ENCODE results near the gene PIP4K2B. TPM values are rescaled to one million over a fixed set of nuclear protein-coding genes. Genes with fewer than 3 reads are reported as not detected.

PIP4K2B gene
- 17.8 TPM for total RNA-seq

DNA sequence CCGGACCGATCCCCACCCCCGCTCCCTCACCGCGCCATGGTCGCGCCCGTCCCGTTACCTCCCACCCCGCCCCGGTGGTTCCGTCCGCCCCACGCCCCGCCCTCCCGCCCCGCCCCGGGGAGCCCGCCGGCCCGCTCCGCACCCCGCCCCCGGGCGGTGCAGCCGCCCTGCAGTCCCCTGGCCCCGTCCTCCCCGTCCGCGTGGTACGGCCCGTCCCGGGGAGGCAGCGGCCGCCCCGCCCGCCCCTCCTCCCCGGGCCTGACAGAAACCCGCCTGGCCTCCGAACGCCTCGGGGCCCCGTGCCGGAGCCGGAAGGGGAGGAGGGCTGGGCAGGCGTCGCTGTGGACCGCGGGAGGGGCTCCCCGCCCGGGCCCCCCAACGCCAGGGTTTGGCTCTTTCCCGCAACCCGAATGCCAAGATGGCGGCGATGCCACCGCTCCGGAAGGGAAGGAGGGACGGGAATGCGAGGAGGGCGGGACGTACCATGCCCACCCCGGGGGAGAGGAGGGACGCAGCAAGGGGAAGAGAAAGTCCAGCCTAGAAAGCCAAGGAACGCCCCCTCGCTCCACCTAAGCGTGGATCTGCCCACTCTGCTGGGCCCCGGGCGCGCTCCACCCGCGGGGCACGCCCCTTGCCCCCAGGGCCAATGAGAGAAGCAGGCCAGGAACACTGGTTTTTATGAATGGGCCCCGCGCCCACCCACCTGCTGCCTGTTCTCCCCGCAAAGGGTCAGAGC is at the start of gene PIP4K2B:
Gene PIP4K2B, minus strand, starts transcription at position 56 of the 736 bp plus-strand sequence. CDS start 132 bp downstream, outside the sequence.
- Histone ChIP-seq H3K9me3 (ENCODE audit: low read depth, low read length) (no peaks in the 10 kb centered on the region), H3K4me1 (ENCODE audit: insufficient read depth, low read length) (peaks cover 27% of the 10 kb centered on the region), H3K27me3 (ENCODE audit: insufficient read depth, low read length) (no peaks in the 10 kb centered on the region), H3K4me3 (ENCODE audit: low read length) (peak within 1 kb of the TSS; percentile 76)

DNA sequence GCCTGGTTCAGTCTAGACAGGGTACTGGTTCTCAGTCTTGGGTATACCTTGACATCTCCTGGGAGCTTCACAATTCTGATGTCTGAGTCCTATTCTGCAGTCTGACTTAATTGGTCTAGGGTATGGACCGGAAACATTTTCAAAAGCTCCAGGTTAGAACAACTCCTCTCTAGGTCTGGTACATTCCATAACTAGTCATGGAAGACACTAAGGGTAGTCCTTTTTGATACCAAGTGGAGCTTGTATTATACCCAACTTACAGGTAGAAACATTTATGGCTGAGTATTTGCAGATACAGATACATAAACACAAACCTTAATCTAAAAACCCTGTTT is 49.2 kb upstream of the PIP4K2B start:
- Histone ChIP-seq H3K4me3 (ENCODE audit: low read length) (no peak overlapping the region), H3K4me1 (ENCODE audit: insufficient read depth, low read length) (peaks cover 29% of the 10 kb centered on the region), H3K9me3 (ENCODE audit: low read depth, low read length) (no peaks in the 10 kb centered on the region), H3K27me3 (ENCODE audit: insufficient read depth, low read length) (no peaks in the 10 kb centered on the region)

DNA sequence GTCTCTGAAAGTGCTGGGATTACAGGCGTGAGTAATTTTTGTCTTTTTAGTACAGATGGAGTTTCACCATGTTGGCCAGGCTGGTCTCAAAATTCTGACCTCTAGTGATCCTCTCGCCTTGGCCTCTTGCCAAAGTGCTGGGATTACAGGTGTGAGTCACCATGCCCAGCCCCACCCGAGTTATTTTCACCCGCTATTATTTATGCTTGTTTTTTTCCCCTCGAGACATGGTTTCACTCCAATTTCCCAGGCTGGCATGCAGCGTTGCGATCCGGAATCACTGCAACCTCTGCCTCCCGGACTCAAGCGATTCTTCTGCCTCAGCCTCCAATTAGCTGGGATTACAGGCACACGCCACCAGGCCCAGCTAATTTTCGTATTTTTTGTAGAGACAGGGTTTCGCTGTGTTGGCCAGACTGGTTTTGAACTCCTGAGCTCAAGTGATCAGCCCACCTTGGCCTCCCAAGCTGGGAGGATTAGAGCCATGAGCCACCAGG is 45.0 kb upstream of the PIP4K2B start:
- H3K4me3 ChIP-seq (ENCODE audit: low read length): no peak overlapping the region
- H3K4me1 ChIP-seq (ENCODE audit: insufficient read depth, low read length): no peaks in the 10 kb centered on the region
- H3K9me3 ChIP-seq (ENCODE audit: low read depth, low read length): no peaks in the 10 kb centered on the region
- no peaks in the 10 kb centered on the region for H3K27me3 ChIP-seq (ENCODE audit: insufficient read depth, low read length)

DNA sequence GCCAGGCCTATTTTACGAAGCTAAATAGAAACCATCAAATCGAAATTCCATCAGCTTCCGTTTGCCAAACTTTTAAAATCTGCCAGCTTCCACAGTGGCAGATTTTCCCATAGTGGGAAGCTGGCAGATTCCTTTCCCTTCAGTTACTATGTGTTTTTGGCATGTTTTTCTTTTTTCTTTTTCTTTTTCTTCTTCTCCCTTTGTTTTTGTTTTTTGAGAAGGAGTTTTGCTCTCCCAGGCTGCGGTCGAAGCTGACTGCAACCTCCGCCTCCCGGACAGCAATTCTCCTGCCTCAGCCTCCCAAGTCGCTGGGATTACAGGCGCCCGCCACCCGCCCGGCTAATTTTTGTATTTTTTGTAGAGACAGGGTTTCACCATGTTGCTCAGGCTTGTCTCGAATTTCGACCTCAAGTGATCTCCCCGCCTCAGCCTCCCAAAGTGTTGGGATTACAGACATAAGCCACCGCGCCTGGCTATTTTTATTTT is 26.4 kb upstream of the PIP4K2B start:
- no peaks in the 10 kb centered on the region for H3K9me3 ChIP-seq (ENCODE audit: low read depth, low read length)
- H3K4me3 ChIP-seq (ENCODE audit: low read length): peak overlapping the region; percentile 62
- no peaks in the 10 kb centered on the region for H3K27me3 ChIP-seq (ENCODE audit: insufficient read depth, low read length)
- peaks cover 22% of the 10 kb centered on the region for H3K4me1 ChIP-seq (ENCODE audit: insufficient read depth, low read length)

DNA sequence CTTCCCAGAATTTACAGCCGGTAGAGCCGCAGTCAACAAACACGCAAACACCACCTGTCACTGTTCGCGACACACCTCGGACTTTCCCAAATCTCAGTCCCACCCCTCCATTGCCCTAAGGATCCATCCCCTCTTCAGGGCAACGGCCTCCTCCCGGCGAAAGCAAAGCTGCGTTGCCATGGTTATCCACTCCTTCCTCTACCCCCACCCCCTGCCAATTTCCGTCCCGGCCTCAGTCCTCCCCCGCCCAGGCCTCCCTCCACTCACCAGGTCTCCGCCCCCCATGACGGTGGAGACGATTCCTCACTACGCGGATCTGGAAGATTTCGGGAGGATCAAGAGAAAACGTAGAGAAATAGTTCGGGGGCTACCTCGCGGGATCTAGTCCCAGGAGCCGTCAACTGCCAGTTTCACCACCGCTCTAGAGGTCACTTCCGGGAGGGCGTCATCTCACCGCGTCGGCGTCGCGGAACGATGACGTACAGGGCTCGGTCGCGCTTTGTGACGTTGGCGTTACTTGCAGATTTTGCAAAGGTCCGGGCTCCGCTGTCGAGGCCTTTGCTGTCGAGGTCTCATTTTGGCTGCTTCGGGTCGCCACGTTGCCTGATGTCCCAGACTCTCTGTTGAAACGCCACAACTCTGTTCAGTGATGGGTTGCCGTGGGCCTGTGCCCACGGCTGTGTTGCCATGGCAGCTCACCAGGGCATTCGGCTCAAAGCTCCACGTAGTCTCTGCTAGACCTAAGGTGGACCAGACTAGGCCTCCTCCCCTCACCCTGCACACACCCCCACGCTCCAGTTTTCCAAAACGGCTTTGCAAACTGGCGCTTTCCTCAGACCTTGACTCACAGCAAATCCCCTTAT is 25.8 kb upstream of the PIP4K2B start, which contains the start of gene CWC25:
Gene CWC25, minus strand, starts transcription at position 423 of the 863 bp plus-strand sequence. Its CDS starts 138 bp downstream, at position 285.
- peak within 1 kb of the TSS; percentile 62 for H3K4me3 ChIP-seq (ENCODE audit: low read length)
- H3K4me1 ChIP-seq (ENCODE audit: insufficient read depth, low read length): peaks cover 22% of the 10 kb centered on the region
- no peaks in the 10 kb centered on the region for H3K27me3 ChIP-seq (ENCODE audit: insufficient read depth, low read length)
- no peaks in the 10 kb centered on the region for H3K9me3 ChIP-seq (ENCODE audit: low read depth, low read length)

DNA sequence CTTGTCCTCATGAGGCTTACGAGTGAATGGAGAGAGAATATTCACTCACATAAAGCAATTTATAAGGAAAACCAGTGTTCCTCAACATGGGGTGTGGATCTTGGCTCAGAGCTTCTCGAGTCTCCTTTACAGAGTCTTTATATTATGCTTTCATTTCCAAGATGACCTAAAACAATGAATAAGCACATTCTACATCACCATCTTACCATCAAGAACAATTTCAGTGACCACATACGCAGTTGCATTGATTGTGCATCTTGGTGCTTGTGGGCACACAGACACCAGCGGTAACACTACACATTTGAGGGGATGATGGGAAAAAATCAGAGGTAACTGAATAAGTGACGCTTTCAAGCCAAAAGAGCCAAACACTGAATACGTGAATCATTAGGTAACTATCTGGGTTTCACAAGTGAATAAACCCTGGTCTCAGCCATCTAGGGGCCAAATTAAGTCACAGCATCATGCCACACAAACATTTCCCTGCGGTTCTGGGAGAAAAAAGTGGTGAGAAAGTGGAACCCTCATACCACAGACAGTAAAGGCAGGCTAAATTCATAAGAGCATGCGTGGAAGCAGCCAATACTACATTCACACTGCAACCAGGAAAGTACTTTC is 16.3 kb upstream of the PIP4K2B start:
- H3K4me1 ChIP-seq (ENCODE audit: insufficient read depth, low read length): no peaks in the 10 kb centered on the region

DNA sequence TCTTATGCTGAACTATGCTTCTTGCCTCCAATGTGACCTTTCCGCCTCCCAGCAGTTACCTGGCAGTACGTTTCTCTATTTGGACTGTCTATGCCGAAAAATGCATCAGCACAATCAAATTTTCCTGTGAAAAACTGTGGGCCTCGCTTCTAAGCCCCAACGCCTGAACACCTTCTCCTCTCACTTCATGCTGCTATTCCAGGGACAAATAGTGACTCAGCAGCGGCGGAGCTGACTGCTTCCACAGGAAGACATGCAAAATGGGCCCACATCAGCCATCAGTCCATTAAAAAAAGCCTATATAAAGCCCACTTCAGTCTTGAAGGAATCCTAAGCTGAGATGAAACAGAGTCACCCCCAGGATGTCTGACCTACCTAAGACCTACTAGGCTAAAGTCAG is 10.5 kb upstream of the PIP4K2B start:
- no peak overlapping the region for H3K4me3 ChIP-seq (ENCODE audit: low read length)
- no peaks in the 10 kb centered on the region for H3K4me1 ChIP-seq (ENCODE audit: insufficient read depth, low read length)
- no peaks in the 10 kb centered on the region for H3K9me3 ChIP-seq (ENCODE audit: low read depth, low read length)
- no peaks in the 10 kb centered on the region for H3K27me3 ChIP-seq (ENCODE audit: insufficient read depth, low read length)

More for the DNA sequence above, 16.3 kb upstream of the PIP4K2B start:
- H3K9me3 ChIP-seq (ENCODE audit: low read depth, low read length): no peaks in the 10 kb centered on the region
- H3K27me3 ChIP-seq (ENCODE audit: insufficient read depth, low read length): no peaks in the 10 kb centered on the region
- H3K4me3 ChIP-seq (ENCODE audit: low read length): no peak overlapping the region

DNA sequence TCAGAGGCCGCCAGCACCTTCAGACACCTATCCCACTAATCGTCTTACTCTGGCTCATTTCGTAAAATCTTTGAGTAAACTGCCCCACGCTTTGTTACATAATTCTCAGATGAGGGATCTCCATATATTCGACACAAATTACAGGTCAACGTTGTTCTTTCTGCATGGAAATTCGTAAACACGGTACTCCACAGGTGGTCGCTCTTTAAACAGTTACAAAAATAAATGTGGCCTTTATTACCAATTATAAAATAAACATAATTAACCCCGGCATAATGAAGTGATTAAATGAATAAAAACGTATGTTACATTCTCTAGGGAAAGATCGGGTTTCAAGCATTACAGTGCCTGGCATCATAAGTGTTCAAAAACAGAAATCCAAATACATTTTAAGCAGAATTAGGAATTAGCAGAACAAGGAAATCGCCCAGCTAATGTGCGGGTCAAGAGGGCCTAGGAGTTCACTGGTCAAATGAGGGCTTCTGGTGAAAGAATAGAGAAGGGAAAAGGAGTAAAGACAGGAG is 943 bp upstream of the PIP4K2B start:
- Histone ChIP-seq H3K9me3 (ENCODE audit: low read depth, low read length) (no peaks in the 10 kb centered on the region), H3K4me3 (ENCODE audit: low read length) (peak overlapping the region; percentile 76), H3K4me1 (ENCODE audit: insufficient read depth, low read length) (peaks cover 27% of the 10 kb centered on the region), H3K27me3 (ENCODE audit: insufficient read depth, low read length) (no peaks in the 10 kb centered on the region)

DNA sequence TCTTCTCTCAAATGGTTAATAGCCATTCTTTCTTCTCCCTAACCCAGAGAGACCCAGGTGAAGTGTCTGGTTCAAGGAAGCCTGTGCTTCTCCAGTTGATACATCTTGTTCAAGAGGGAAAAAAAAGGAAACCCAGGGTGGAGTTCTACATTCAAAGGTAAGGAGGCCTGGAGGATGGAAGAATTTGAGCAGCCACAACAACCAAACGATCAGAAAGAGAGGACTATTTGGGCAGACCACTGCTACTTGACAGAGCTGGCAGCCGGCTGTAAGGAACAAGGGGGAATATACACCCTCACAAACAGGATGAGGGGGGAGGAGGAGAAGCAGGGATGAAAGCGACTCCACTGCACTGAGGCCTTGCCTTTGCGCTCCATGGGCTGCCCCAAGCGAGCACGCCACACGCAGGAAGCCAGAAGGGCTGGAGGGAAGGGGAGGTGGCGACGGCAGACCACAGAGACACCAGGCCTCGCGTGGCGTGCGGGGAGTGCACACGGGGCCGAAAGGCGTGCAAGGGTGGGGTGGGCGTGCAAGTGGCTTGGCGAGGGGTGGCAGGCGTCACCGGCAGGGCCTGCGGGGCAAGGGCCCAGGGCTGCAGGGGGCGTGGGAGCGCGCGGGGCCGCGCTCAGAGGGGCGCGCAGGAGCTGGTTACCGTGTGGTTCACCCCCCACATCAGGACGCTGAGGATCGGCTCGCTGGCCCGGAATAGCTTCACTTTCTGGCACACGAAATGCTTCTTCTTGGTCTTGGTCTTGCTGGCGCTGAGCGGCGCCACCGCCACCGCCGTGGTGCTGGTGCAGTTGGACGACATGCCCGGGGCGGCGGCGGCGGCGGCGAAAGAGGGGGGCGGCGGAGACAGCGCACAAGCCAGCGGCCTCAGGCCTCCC is 499 bp downstream of the PIP4K2B start:
- H3K4me3 ChIP-seq (ENCODE audit: low read length): peak overlapping the region; percentile 69

DNA sequence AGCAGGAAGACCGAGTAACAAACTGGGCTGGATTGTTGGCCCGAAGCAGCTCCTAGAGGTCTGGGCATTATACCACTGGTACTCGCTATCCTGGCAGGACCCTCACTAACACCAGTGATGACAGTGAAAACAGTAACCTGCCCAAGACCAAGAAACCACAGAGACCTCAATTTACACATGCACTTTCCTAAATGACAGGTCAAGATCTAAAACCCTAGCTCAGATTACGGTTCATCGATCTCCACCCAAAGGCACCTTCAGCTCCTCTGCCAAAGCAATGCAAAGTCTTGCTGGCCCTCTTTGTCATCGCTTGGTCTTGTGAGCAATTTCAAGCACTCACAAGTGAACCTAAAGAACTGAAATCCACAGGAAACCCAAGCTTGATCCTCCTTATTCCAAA is 1.5 kb downstream of the PIP4K2B start:
- H3K9me3 ChIP-seq (ENCODE audit: low read depth, low read length): no peaks in the 10 kb centered on the region
- peaks cover 27% of the 10 kb centered on the region for H3K4me1 ChIP-seq (ENCODE audit: insufficient read depth, low read length)
- H3K4me3 ChIP-seq (ENCODE audit: low read length): no peak overlapping the region
- no peaks in the 10 kb centered on the region for H3K27me3 ChIP-seq (ENCODE audit: insufficient read depth, low read length)

More for the DNA sequence above, 499 bp downstream of the PIP4K2B start:
- H3K4me1 ChIP-seq (ENCODE audit: insufficient read depth, low read length): peaks cover 27% of the 10 kb centered on the region
- H3K9me3 ChIP-seq (ENCODE audit: low read depth, low read length): no peaks in the 10 kb centered on the region
- H3K27me3 ChIP-seq (ENCODE audit: insufficient read depth, low read length): no peaks in the 10 kb centered on the region

DNA sequence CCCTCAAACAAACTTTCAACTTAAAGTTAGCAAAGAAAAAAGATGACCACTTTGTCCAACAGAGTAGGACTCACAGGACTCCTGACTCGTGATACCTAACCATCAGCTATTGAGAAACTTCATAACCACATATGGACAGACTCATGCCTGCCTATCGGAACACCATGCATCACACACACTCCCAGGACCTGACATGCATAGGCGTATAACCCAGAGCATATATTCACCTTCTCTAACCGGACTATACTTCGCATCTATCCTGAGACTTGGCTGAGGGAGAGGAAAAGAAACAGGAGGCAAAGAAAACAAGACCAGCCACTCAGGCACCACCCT is 2.2 kb downstream of the PIP4K2B start:
- no peak overlapping the region for H3K4me3 ChIP-seq (ENCODE audit: low read length)
- peaks cover 27% of the 10 kb centered on the region for H3K4me1 ChIP-seq (ENCODE audit: insufficient read depth, low read length)
- H3K27me3 ChIP-seq (ENCODE audit: insufficient read depth, low read length): no peaks in the 10 kb centered on the region
- H3K9me3 ChIP-seq (ENCODE audit: low read depth, low read length): no peaks in the 10 kb centered on the region

DNA sequence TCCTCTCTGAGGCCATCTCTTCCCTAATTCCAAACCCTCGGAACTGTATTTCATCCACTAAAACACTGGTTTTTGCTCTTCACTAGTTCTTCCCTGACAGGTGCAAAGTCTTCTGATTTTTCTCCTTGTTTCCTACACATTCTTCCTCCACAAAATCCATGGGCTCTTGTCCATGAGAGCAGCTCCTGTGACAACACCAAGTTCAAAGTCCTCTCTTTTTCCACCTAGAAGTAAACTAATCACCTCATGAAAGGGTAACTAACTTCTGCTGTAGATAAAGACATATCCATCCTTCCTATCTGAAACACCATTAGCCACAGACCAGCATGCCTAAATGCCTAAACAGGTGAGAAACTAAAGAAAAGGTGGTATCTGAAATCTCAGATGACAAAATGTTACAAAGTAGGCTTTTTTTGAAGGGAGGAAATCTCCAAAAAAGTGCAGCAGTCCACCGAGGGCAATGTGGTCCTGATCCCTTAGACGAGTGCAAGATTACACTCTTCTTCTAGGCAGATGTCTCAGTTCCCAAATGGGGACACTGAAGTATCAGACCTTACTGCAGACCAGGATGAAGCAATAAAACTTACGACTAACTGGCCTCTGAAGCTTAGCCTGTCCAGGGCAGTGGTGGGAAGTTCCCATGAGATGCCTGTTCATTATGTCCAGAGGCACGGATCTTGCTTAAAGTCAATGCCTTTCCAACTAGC is 2.8 kb downstream of the PIP4K2B start:
- Histone ChIP-seq H3K27me3 (ENCODE audit: insufficient read depth, low read length) (no peaks in the 10 kb centered on the region), H3K4me3 (ENCODE audit: low read length) (no peak overlapping the region), H3K9me3 (ENCODE audit: low read depth, low read length) (no peaks in the 10 kb centered on the region), H3K4me1 (ENCODE audit: insufficient read depth, low read length) (peaks cover 27% of the 10 kb centered on the region)

DNA sequence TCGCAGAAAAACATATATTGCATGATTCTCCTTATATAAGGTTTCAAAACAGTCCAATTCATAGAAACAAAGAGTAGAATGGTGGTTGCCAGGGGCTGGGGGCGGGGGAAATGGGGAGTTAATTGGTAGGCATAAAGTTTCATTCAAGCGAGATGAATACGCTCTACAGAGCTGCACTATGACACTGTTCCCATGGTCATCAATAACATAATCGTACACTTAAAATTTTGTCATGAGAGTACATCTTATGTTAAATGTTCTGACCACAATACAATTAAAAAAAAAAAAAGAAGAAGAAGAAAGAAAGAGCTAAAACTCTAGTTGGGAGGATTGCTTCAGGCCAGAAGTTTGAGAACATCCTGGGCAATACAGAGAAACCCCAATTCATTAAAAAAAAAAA is 5.1 kb downstream of the PIP4K2B start:
- Histone ChIP-seq H3K4me1 (ENCODE audit: insufficient read depth, low read length) (peaks cover 27% of the 10 kb centered on the region), H3K27me3 (ENCODE audit: insufficient read depth, low read length) (no peaks in the 10 kb centered on the region), H3K9me3 (ENCODE audit: low read depth, low read length) (no peaks in the 10 kb centered on the region), H3K4me3 (ENCODE audit: low read length) (no peak overlapping the region)
